GM06990 (cell line): ENCODE results near the gene PPT1.

Source experiments
- DNase-seq: peaks from one replicate; pipeline ENCODE4 v3.0.0-alpha.2; 2011; ENCODE audit not compliant: insufficient read length; ENCODE audit errors: extremely low read depth
- H3K27me3 ChIP-seq: replicated peaks from 2 replicates; pipeline ENCODE4 v1.6.0; 2011; ENCODE audit warnings: low read length; ENCODE audit not compliant: control insufficient read depth, insufficient read depth
- H3K36me3 ChIP-seq: 2 replicates; pipeline ENCODE4 v1.5.1; 2011; ENCODE audit warnings: low read length; ENCODE audit not compliant: control insufficient read depth, insufficient read depth
- H3K4me3 ChIP-seq: replicated peaks from 2 replicates; pipeline ENCODE4 v1.5.1; 2011; ENCODE audit warnings: low read depth, mild to moderate bottlenecking, control low read depth, low read length
- CTCF ChIP-seq: IDR thresholded peaks from 2 replicates; pipeline ENCODE4 v1.5.1; 2011; ENCODE audit warnings: low read length, control low read depth, mild to moderate bottlenecking, inconsistent platforms; ENCODE audit not compliant: insufficient read depth, poor library complexity, severe bottlenecking

The PPT1 gene

GRCh38 chr1:40036574-40036973 is 60.5 kb downstream of the PPT1 start:
- no peak overlapping the region for H3K4me3 ChIP-seq
- no peak for TF ChIP-seq CTCF
- no peaks in the 10 kb centered on the region for H3K27me3 ChIP-seq
- H3K36me3 ChIP-seq: no peaks in the 10 kb centered on the region
- no peak for DNase-seq

GRCh38 chr1:40034869-40035268 is 62.2 kb downstream of the PPT1 start:
- no peak for DNase-seq
- H3K4me3 ChIP-seq: no peak overlapping the region

GRCh38 chr1:40032240-40032891 is 64.7 kb downstream of the PPT1 start:
- peak; percentile 20 for DNase-seq
- no peak overlapping the region for H3K4me3 ChIP-seq
- H3K36me3 ChIP-seq: no peaks in the 10 kb centered on the region
- no peaks in the 10 kb centered on the region for H3K27me3 ChIP-seq
- peak; percentile 81 for TF ChIP-seq CTCF

More at GRCh38 chr1:40034869-40035268, 62.2 kb downstream of the PPT1 start:
- Histone ChIP-seq H3K27me3 (no peaks in the 10 kb centered on the region), H3K36me3 (no peaks in the 10 kb centered on the region)
- no peak for TF ChIP-seq CTCF

GRCh38 chr1:40030528-40031135 is 66.4 kb downstream of the PPT1 start:
- Histone ChIP-seq H3K27me3 (no peaks in the 10 kb centered on the region), H3K36me3 (no peaks in the 10 kb centered on the region), H3K4me3 (no peak overlapping the region)
- no peak for TF ChIP-seq CTCF
- no peak for DNase-seq

- DNase-seq: no peak
- H3K36me3 ChIP-seq: no peaks in the 10 kb centered on the region
- TF ChIP-seq CTCF: no peak
- no peak overlapping the region for H3K4me3 ChIP-seq
- no peaks in the 10 kb centered on the region for H3K27me3 ChIP-seq
Observed at GRCh38 chr1:40029608-40030007, 67.4 kb downstream of the PPT1 start.

GRCh38 chr1:40027647-40028046 is 69.4 kb downstream of the PPT1 start:
- Histone ChIP-seq H3K27me3 (no peaks in the 10 kb centered on the region), H3K4me3 (no peak overlapping the region), H3K36me3 (no peaks in the 10 kb centered on the region)
- TF ChIP-seq CTCF: no peak
- DNase-seq: no peak
